ENCODE data around the gene OR2G2. TPM values are rescaled to one million over a fixed set of nuclear protein-coding genes. Genes with fewer than 3 reads are reported as not detected.
A peak's percentile ranks its signal among the peaks of the same experiment; 100 is the strongest.

Gene OR2G2
- total RNA-seq, 1 experiment from 2014 or later = not detected

DNA sequence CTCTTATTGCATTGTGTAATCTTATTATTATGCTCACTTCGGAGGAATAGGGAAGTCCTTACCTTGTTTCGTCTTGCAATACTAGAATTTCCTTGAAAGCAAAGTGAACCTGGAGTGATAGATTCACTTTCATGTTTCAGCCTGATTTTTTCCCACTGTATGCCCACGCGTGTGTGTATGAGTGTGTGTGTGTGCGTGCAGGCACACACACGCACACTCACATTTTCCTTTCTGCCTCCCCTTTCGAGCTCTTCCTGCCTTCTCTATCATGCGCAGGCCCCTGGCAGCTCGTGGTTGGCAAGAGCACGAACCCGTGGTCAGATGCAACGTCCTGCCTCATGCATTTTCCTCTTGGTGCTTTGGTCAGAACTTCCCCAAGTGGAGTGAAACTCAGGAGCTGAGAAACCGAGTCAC, 39.4 kb upstream of the OR2G2 start, which contains the start of gene GCSAML:
TSS of gene GCSAML (plus strand) at position 366 of the 414 bp plus-strand sequence. CDS start 58 bp downstream, outside the sequence.
- CTCF ChIA-PET = no interaction called here
- intact Hi-C loops (cut with micrococcal nuclease; ENCODE audit: unreplicated experiment) = no loop called here

DNA sequence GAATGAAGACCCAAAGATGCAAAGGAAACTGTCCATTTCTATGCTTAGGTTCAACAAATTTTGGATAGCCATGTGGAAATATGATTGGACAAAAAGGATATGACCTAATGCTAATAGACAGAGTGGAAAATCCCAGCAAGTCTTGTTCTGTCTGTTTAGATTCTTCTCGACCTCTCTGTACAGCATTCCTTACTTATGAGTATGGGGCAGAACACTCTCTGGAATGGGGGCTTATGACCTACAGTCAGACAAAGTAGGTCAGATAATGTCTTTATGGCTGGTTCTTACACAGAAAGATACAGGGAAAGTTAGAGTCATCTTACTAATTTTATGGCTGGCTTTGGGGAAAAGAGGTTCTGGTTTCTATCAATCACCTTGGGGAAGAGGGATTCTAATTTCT, 36.4 kb upstream of the OR2G2 start:
- TF ChIP-seq, protein P1, sequence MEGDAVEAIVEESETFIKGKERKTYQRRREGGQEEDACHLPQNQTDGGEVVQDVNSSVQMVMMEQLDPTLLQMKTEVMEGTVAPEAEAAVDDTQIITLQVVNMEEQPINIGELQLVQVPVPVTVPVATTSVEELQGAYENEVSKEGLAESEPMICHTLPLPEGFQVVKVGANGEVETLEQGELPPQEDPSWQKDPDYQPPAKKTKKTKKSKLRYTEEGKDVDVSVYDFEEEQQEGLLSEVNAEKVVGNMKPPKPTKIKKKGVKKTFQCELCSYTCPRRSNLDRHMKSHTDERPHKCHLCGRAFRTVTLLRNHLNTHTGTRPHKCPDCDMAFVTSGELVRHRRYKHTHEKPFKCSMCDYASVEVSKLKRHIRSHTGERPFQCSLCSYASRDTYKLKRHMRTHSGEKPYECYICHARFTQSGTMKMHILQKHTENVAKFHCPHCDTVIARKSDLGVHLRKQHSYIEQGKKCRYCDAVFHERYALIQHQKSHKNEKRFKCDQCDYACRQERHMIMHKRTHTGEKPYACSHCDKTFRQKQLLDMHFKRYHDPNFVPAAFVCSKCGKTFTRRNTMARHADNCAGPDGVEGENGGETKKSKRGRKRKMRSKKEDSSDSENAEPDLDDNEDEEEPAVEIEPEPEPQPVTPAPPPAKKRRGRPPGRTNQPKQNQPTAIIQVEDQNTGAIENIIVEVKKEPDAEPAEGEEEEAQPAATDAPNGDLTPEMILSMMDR (IDR thresholded peaks at IDR 0.05; ENCODE audit: insufficient read depth in 1 of 2, low read depth in 1 of 2, low read length in 1 of 2, severe bottlenecking in 1 of 2, unreplicated experiment in 1 of 2) = no peak
- no peak for DNase-seq
- Histone ChIP-seq H3K27me3 (replicated peaks; ENCODE audit: control insufficient read depth, insufficient read depth, low read length) (no peaks in the 10 kb centered on the region), H3K4me3 (ENCODE audit: low read depth, low read length) (no peak overlapping the region), H3K4me1 (no peaks in the 10 kb centered on the region), H3K9me3 (no peaks in the 10 kb centered on the region), H3K36me3 (ENCODE audit: control insufficient read depth, insufficient read depth, low read length) (no peaks in the 10 kb centered on the region)
- Mint-ChIP-seq H3K9me3 (ENCODE audit: unreplicated experiment) (no peaks in the 10 kb centered on the region), H3K4me3 (ENCODE audit: unreplicated experiment) (no peak overlapping the region), H3K36me3 (ENCODE audit: insufficient read depth, unreplicated experiment) (no peaks in the 10 kb centered on the region), H3K27ac (ENCODE audit: unreplicated experiment) (peak overlapping the region; percentile 28), H3K4me1 (ENCODE audit: low read depth, unreplicated experiment) (peaks cover 5% of the 10 kb centered on the region), H3K27me3 (ENCODE audit: insufficient read depth, unreplicated experiment) (no peaks in the 10 kb centered on the region)
- ChIA-PET POLR2A (no interaction called here), CTCF (no interaction called here)
- intact Hi-C loops (cut with micrococcal nuclease; ENCODE audit: unreplicated experiment) = no loop called here
- BruUV-seq (replicated peaks) = no TSS peak

More for the DNA sequence above, 39.4 kb upstream of the OR2G2 start, which contains the start of gene GCSAML:
- no peaks in the 10 kb centered on the region for H3K27me3 ChIP-seq (replicated peaks; ENCODE audit: control insufficient read depth, insufficient read depth, low read length)
- no peaks in the 10 kb centered on the region for H3K9me3 ChIP-seq
- TF ChIP-seq, protein P1 (IDR thresholded peaks at IDR 0.05; ENCODE audit: insufficient read depth in 1 of 2, low read depth in 1 of 2, low read length in 1 of 2, severe bottlenecking in 1 of 2, unreplicated experiment in 1 of 2) = no peak
- POLR2A ChIA-PET = no interaction called here
- H3K4me3 ChIP-seq (ENCODE audit: low read depth, low read length) = no peak within 1 kb of the TSS
- H3K36me3 ChIP-seq (ENCODE audit: control insufficient read depth, insufficient read depth, low read length) = no peaks in the 10 kb centered on the region
- BruUV-seq (replicated peaks) = no TSS peak
- H3K4me1 ChIP-seq = no peaks in the 10 kb centered on the region
- Mint-ChIP-seq H3K27ac (ENCODE audit: unreplicated experiment) (no peak within 1 kb of the TSS), H3K27me3 (ENCODE audit: insufficient read depth, unreplicated experiment) (no peaks in the 10 kb centered on the region), H3K4me1 (ENCODE audit: low read depth, unreplicated experiment) (peaks cover 5% of the 10 kb centered on the region), H3K4me3 (ENCODE audit: unreplicated experiment) (no peak within 1 kb of the TSS), H3K36me3 (ENCODE audit: insufficient read depth, unreplicated experiment) (no peaks in the 10 kb centered on the region), H3K9me3 (ENCODE audit: unreplicated experiment) (no peaks in the 10 kb centered on the region)
- DNase-seq = no peak

DNA sequence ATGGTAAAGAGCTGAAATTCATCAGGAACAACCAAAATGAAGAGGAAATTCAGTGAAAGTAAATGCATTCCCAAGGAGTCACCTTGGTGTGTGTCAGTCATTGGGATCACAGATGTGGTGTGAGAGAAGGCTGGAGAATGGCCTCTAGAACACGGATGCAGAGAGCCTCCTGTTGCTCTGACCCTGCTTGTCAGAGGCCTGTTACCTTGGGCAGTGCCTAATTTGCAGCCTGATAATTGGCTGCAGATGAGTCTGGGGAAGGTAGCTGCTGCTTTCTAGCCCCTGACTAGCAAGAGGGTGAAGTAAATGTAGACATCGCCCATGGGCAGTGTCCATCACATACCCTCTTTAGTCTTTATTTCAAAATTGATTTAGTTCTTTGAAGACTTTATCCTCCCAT, 35.9 kb upstream of the OR2G2 start:
- Histone ChIP-seq H3K9me3 (no peaks in the 10 kb centered on the region), H3K27me3 (replicated peaks; ENCODE audit: control insufficient read depth, insufficient read depth, low read length) (no peaks in the 10 kb centered on the region), H3K4me1 (no peaks in the 10 kb centered on the region), H3K36me3 (ENCODE audit: control insufficient read depth, insufficient read depth, low read length) (no peaks in the 10 kb centered on the region), H3K4me3 (ENCODE audit: low read depth, low read length) (no peak overlapping the region)
- H3K4me1 Mint-ChIP-seq (ENCODE audit: low read depth, unreplicated experiment) = peaks cover 5% of the 10 kb centered on the region
- no peaks in the 10 kb centered on the region for H3K9me3 Mint-ChIP-seq (ENCODE audit: unreplicated experiment)
- H3K36me3 Mint-ChIP-seq (ENCODE audit: insufficient read depth, unreplicated experiment) = no peaks in the 10 kb centered on the region
- H3K4me3 Mint-ChIP-seq (ENCODE audit: unreplicated experiment) = no peak overlapping the region
- POLR2A ChIA-PET = no interaction called here
- no TSS peak for BruUV-seq (replicated peaks)
- H3K27ac Mint-ChIP-seq (ENCODE audit: unreplicated experiment) = peak overlapping the region; percentile 28
- intact Hi-C loops (cut with micrococcal nuclease; ENCODE audit: unreplicated experiment) = no loop called here
- no peak for DNase-seq
- TF ChIP-seq, protein P1 (IDR thresholded peaks at IDR 0.05; ENCODE audit: insufficient read depth in 1 of 2, low read depth in 1 of 2, low read length in 1 of 2, severe bottlenecking in 1 of 2, unreplicated experiment in 1 of 2) = no peak
- CTCF ChIA-PET = no interaction called here
- peaks cover 3% of the 10 kb centered on the region for H3K27me3 Mint-ChIP-seq (ENCODE audit: insufficient read depth, unreplicated experiment)
